Activated T-helper 2 cell treated with anti-CD3 and anti-CD28 coated beads, Interferon-gamma antibody, Interleukin-2, Interleukin-4, amounts not matched to agents 10 μg/mL and 5 μg/mL and 100 μg/mL, durations not matched to agents 14 hours and 24 hours and 36 hours (primary cell): Measurements from ENCODE around the gene FSIP1. TPM values are rescaled to one million over a fixed set of nuclear protein-coding genes. Genes with fewer than 3 reads are reported as not detected.

Source experiments
- DNase-seq: peaks from one replicate; pipeline ENCODE4 v3.0.0; 2021; ENCODE audit warnings: low spot score
- H3K27ac Mint-ChIP-seq: one replicate; pipeline ENCODE4 v1.8.0; 2021; ENCODE audit warnings: mixed read lengths
- H3K27me3 Mint-ChIP-seq: one replicate; pipeline ENCODE4 v1.8.0; 2021; ENCODE audit warnings: low read depth, mixed read lengths
- H3K36me3 Mint-ChIP-seq: one replicate; pipeline ENCODE4 v1.8.0; 2021; ENCODE audit warnings: low read depth, mixed read lengths
- H3K4me1 Mint-ChIP-seq: one replicate; pipeline ENCODE4 v1.8.0; 2021; ENCODE audit warnings: low read depth, mixed read lengths
- H3K4me3 Mint-ChIP-seq: one replicate; pipeline ENCODE4 v1.8.0; 2021; ENCODE audit warnings: low read depth, mild to moderate bottlenecking, moderate library complexity, mixed read lengths
- H3K9me3 Mint-ChIP-seq: one replicate; pipeline ENCODE4 v1.8.0; 2021; ENCODE audit warnings: mixed read lengths
- intact Hi-C: fragments of 100-400 bp; cut with micrococcal nuclease; formaldehyde crosslinking; loops from one replicate; pipeline ENCODE4 v1.15.1; 2023
- total RNA-seq: library from RNA; stranded (reverse); gene quantifications from 2 replicates; pipeline ENCODE4 v1.2.3, GENCODE V29; 2022

The FSIP1 gene
- total RNA-seq, 1 donor from 2014 or later: 0.14 TPM

DNA sequence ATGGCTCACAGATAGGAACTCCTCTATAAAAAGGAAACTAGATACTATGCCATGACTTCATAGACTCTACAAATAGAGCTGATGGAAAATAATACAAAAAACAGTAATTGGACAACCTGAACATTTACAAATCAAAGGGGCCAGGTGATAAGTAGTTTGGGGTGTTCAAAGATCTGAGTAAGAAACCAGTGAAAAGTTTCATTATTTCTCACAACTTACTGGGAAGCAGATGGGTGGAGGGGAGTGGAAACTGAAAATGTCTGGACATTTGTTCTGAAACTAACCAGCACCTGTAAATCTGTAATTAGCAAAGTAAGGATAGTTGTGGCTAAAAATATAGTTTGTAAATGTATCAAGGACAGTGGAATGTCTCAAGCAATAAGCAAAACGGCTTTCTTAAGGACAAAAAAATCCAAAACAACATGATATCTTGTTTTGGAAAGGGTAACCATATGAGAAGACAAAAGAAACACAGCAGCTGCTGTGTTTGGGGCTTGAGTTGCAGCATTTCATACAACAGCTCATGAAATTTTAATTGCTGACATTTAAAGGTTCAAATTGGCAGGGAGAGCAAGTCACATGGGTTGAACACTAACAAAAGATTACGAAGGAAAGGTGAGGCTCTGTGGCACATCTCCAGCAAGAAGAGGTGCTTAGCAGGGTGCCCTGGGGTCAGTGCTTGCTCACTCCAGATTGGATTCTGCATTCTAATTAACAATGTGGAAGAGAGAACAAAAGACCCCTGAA is 228.5 kb downstream of the FSIP1 start:
- Mint-ChIP-seq H3K27me3 (peaks cover 2% of the 10 kb centered on the region), H3K4me3 (no peak overlapping the region), H3K27ac (no peak overlapping the region), H3K36me3 (no peaks in the 10 kb centered on the region), H3K9me3 (no peaks in the 10 kb centered on the region), H3K4me1 (peaks cover 12% of the 10 kb centered on the region)
- no peak for DNase-seq
- intact Hi-C loops: no loop called here

DNA sequence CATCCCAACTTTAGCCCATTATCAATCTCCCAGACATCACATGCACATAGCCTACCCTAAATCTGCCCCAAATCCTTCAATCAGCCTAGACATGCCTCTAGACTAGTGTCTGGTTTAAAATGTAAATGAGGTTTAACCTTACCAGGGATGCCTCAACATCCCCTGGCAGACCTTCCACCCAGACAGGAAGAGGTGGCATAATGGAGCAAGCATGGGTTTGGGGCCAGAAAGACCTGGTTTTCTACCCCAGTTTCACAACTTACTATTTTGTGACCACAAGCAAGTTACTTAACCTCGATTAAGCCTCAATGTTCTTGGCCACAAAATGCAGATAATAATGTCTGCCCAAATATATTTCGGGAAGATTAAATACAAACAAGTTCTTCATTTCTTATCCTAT is 230.1 kb downstream of the FSIP1 start:
- peaks cover 12% of the 10 kb centered on the region for H3K4me1 Mint-ChIP-seq
- H3K27ac Mint-ChIP-seq: no peak overlapping the region
- intact Hi-C loops: no loop called here
- no peak for DNase-seq
- H3K4me3 Mint-ChIP-seq: no peak overlapping the region
- H3K27me3 Mint-ChIP-seq: peaks cover 3% of the 10 kb centered on the region
- H3K9me3 Mint-ChIP-seq: no peaks in the 10 kb centered on the region
- H3K36me3 Mint-ChIP-seq: no peaks in the 10 kb centered on the region

DNA sequence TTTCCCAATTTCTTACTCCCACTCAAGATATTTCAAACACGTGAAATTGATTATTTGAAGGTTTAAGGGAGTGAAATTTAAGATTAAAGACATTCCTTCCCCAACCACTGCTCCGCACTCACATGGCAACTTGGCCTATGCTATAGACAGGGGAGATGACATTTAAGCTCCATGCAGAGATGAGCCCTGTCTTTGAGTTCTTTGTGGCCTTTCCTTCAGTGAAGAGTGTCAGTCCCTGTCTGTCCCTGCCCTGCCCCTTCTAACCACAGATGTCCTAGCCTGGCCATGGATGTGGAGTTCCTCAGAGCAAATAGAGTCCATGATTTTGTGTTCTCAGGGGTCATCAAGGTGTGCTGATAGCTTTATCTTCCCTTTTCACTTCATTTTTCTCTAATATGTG is 231.2 kb downstream of the FSIP1 start:
- Mint-ChIP-seq H3K36me3 (no peaks in the 10 kb centered on the region), H3K27me3 (peaks cover 3% of the 10 kb centered on the region), H3K27ac (no peak overlapping the region), H3K9me3 (no peaks in the 10 kb centered on the region), H3K4me1 (peaks cover 12% of the 10 kb centered on the region), H3K4me3 (no peak overlapping the region)
- intact Hi-C loops: no loop called here
- DNase-seq: no peak

Other genes with a start within 250 kb of the FSIP1 start
- gene THBS1, start 201.8 kb downstream of the FSIP1 start, total RNA-seq: 0.32 and 0.43 TPM in 2 replicates
- 0.34 and 0.53 TPM in 2 replicates for gene GPR176, start 137.4 kb upstream of the FSIP1 start, total RNA-seq
- gene EIF2AK4, start 151.3 kb upstream of the FSIP1 start, total RNA-seq: 58.9 and 61.9 TPM in 2 replicates